T-cell (primary cell): ENCODE data around the gene PDE7B. TPM values are rescaled to one million over a fixed set of nuclear protein-coding genes. Genes with fewer than 3 reads are reported as not detected.

Experiments used
- ATAC-seq, 4 experiments: fragments of 200-7000 bp in 3 of 4; fragments of 150-1000 bp in 1 of 4; cut with Tn5 transposase; replicated peaks in 1 of 4; 1 replicate in 3 of 4; 2 replicates in 1 of 4; pipeline ENCODE4 v1.10.0; 2021; ENCODE audit warnings: moderate library complexity in 3 of 4, mild to moderate bottlenecking in 2 of 4, moderate number of reproducible peaks in 1 of 4
- CTCF ChIA-PET, 2 donors: fragments of 300-600 bp; sonication (Branson Sonifier 250); formaldehyde crosslinking; loops; one replicate each; lab custom pipeline; 2022; ENCODE audit warnings: antibody characterized with exemption in 2 of 2; lab: Charles Lee
- POLR2A ChIA-PET, 2 donors: fragments of 300-600 bp; sonication (Branson Sonifier 250); formaldehyde crosslinking; loops; one replicate each; lab custom pipeline; 2022; ENCODE audit warnings: antibody characterized with exemption in 2 of 2; lab: Charles Lee
- DNase-seq, 35 experiments: peaks; one replicate each; pipeline versions ENCODE4 v3.0.0 to v3.0.0-alpha.2; 2013 to 2023
- H3K27ac ChIP-seq: one replicate; pipeline ENCODE4 v1.5.1; 2013; ENCODE audit warnings: low read length
- H3K27me3 ChIP-seq, 2 experiments: replicated peaks in 1 of 2; 1 replicate in 1 of 2; 2 replicates in 1 of 2; pipeline versions ENCODE4 v1.6.1 to v1.7.0; 2013; ENCODE audit warnings: low read length in 1 of 2, mixed read lengths in 1 of 2; ENCODE audit not compliant: control insufficient read depth in 2 of 2, insufficient read depth in 2 of 2; ENCODE audit errors: extremely low read depth in 1 of 2
- H3K36me3 ChIP-seq, 2 donors: 1 replicate in 1 of 2; 2 replicates in 1 of 2; pipeline versions ENCODE4 v1.6.1 to v1.7.0; 2013; ENCODE audit warnings: low read length in 1 of 2; ENCODE audit not compliant: control insufficient read depth in 2 of 2, insufficient read depth in 1 of 2; ENCODE audit errors: extremely low read depth in 1 of 2
- H3K4me1 ChIP-seq, 2 experiments: 1 replicate in 1 of 2; 2 replicates in 1 of 2; pipeline versions ENCODE4 v1.6.1 to v1.7.0; 2013; ENCODE audit warnings: low read length in 2 of 2, mixed read lengths in 1 of 2; ENCODE audit not compliant: insufficient read depth in 2 of 2, control insufficient read depth in 1 of 2; ENCODE audit errors: extremely low read depth in 1 of 2
- H3K4me3 ChIP-seq, 2 donors: 1 replicate in 1 of 2; 2 replicates in 1 of 2; pipeline versions ENCODE4 v1.5.1 to v1.7.0; 2013; ENCODE audit warnings: mild to moderate bottlenecking in 2 of 2, low read length in 1 of 2, moderate library complexity in 1 of 2; ENCODE audit not compliant: control insufficient read depth in 1 of 2; ENCODE audit errors: extremely low read depth in 1 of 2
- H3K9me3 ChIP-seq: 2 replicates; pipeline ENCODE4 v1.7.0; 2013
- H3K27ac Mint-ChIP-seq, 2 donors: one replicate each; pipeline ENCODE4 v1.8.0; 2020 to 2021; ENCODE audit warnings: mild to moderate bottlenecking in 2 of 2, mixed read lengths in 2 of 2
- H3K27me3 Mint-ChIP-seq, 2 donors: one replicate each; pipeline ENCODE4 v1.8.0; 2021 to 2022; ENCODE audit warnings: mixed read lengths in 2 of 2
- H3K36me3 Mint-ChIP-seq: one replicate; pipeline ENCODE4 v1.8.0; 2021; ENCODE audit warnings: mixed read lengths
- H3K4me1 Mint-ChIP-seq, 3 donors: one replicate each; pipeline ENCODE4 v1.8.0; 2020 to 2022; ENCODE audit warnings: mixed read lengths in 3 of 3, mild to moderate bottlenecking in 1 of 3
- H3K4me3 Mint-ChIP-seq, 3 donors: one replicate each; pipeline ENCODE4 v1.8.0; 2020 to 2022; ENCODE audit warnings: mild to moderate bottlenecking in 3 of 3, mixed read lengths in 3 of 3, moderate library complexity in 3 of 3
- H3K9me3 Mint-ChIP-seq, 3 donors: one replicate each; pipeline ENCODE4 v1.8.0; 2020 to 2022; ENCODE audit warnings: mixed read lengths in 3 of 3
- WGBS: methylation state at CpG from one replicate; pipeline ENCODE4 v1.1.5; 2013; ENCODE audit warnings: missing lambda C conversion rate; ENCODE audit not compliant: insufficient coverage; 5-methylcytosine and 5-hydroxymethylcytosine counted together
- total RNA-seq, 35 experiments: library from RNA in 6 of 35; stranded (reverse) in 6 of 35; fragments of 120-200 nt in 1 of 35; gene quantifications; one replicate each; pipeline versions ENCODE4 v1.2.1 to v1.2.4 and lab custom pipeline; 2013 to 2026

The PDE7B gene
- total RNA-seq, 5 donors from 2014 or later (not counting 1 experiment from before 2014, with no cell fraction given) = 0.35 to 1.5 (median 0.69) TPM

GRCh38 chr6:136084403-136084802, 232.9 kb downstream of the PDE7B start:
- Mint-ChIP-seq H3K4me3 (no peak overlapping the region), H3K27ac (no peak overlapping the region), H3K4me1 (no peaks in the 10 kb centered on the region), H3K36me3 (no peaks in the 10 kb centered on the region), H3K9me3 (no peaks in the 10 kb centered on the region), H3K27me3 (no peaks in the 10 kb centered on the region)
- no peaks in the 10 kb centered on the region for H3K27me3 ChIP-seq
- CTCF ChIA-PET = interaction anchor here in 1 of 2 donors (0.5 kb wide), 1 partner anchor 53 kb away, joined by 3 read pairs; no protein-coding TSS in a partner anchor
- H3K36me3 ChIP-seq = no peaks in the 10 kb centered on the region
- DNase-seq (no peak), ATAC-seq (no peak)
- POLR2A ChIA-PET = no interaction called here
- WGBS = no CpG with 5 or more reads among the region's 1 CpG
- no peak overlapping the region for H3K27ac ChIP-seq
- H3K4me3 ChIP-seq = no peak overlapping the region
- H3K4me1 ChIP-seq = no peaks in the 10 kb centered on the region
- H3K9me3 ChIP-seq = no peaks in the 10 kb centered on the region

DNA sequence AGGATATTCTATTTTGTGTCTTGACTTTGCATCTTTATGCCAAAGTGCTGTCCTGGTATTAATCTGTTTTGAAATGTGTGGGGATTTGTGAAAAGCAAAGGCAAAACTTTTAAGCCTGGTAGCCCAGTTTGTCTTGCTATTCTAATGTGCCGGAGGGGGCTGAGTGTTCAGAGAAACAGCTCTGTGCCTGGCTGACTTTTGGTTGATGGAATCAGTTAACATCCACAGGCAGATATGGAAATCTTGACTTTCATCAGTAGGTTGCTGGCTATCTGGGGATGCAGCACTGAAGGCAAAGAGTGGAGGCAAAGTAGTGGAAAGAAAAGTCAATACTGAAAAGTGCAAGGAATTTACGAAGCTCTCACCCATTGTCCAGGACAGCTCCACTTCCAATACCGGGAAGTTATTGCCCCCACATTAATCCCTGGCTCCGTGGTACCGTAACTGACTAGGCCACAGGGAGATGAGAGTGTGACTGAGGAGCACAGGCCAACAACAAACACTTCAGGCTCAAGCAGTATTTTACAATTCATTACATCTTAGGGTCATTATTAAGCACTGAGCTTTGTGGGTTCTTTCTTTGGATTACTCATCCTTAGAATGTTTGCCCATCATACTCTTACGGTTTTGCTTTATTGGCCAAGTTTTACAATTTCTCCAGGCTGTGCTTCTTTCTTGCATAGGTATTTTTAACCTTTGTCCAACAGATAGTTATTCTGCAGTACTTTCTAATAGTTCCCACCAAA, 234.0 kb downstream of the PDE7B start:
- Histone ChIP-seq H3K9me3 (no peaks in the 10 kb centered on the region), H3K36me3 (no peaks in the 10 kb centered on the region), H3K4me1 (no peaks in the 10 kb centered on the region), H3K4me3 (no peak overlapping the region), H3K27me3 (no peaks in the 10 kb centered on the region), H3K27ac (no peak overlapping the region)
- ATAC-seq (no peak), DNase-seq (no peak)
- Mint-ChIP-seq H3K27me3 (no peaks in the 10 kb centered on the region), H3K4me3 (no peak overlapping the region), H3K36me3 (no peaks in the 10 kb centered on the region), H3K27ac (no peak overlapping the region), H3K4me1 (no peaks in the 10 kb centered on the region), H3K9me3 (no peaks in the 10 kb centered on the region)
- POLR2A ChIA-PET = interaction anchor here in 1 of 2 donors (0.6 kb wide), 1 partner anchor 518 kb away, joined by 6 read pairs; no protein-coding TSS in a partner anchor
- WGBS = 83% methylated on average over 2 of the region's 6 CpGs
- CTCF ChIA-PET = interaction anchor here in 1 of 2 donors (0.5 kb wide), 1 partner anchor 99 kb away, joined by 3 read pairs; no protein-coding TSS in a partner anchor

DNA sequence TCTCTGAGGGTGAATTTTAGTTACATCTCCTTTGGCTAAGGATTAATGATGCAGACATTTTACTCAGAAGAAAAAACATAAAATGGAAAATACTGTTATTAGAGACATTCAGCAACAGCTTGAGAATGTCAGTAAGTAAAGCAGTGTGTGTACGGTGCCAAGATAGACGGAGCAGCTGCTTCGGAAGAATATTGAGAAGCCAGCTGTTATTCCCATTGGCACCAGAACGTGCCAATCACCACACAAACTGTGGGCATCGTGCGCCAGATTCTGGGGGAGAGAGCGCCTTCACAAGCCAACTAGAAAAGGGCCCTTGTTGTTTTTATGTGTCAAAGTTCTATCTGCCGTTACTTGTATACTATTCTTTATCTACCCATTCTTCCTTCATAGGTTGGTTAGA, 235.2 kb downstream of the PDE7B start:
- POLR2A ChIA-PET = no interaction called here
- no peaks in the 10 kb centered on the region for H3K9me3 ChIP-seq
- H3K9me3 Mint-ChIP-seq = no peaks in the 10 kb centered on the region
- no peak overlapping the region for H3K4me3 ChIP-seq
- H3K36me3 ChIP-seq = no peaks in the 10 kb centered on the region
- no peak overlapping the region for H3K27ac ChIP-seq
- no peak for ATAC-seq
- CTCF ChIA-PET = no interaction called here
- no peak overlapping the region for H3K27ac Mint-ChIP-seq
- DNase-seq = no peak
- H3K4me1 ChIP-seq = no peaks in the 10 kb centered on the region
- 95% methylated on average over 3 of the region's 8 CpGs for WGBS
- no peaks in the 10 kb centered on the region for H3K36me3 Mint-ChIP-seq
- H3K27me3 ChIP-seq = no peaks in the 10 kb centered on the region
- no peaks in the 10 kb centered on the region for H3K27me3 Mint-ChIP-seq
- no peak overlapping the region for H3K4me3 Mint-ChIP-seq
- no peaks in the 10 kb centered on the region for H3K4me1 Mint-ChIP-seq

- no peaks in the 10 kb centered on the region for H3K36me3 ChIP-seq
- H3K36me3 Mint-ChIP-seq = no peaks in the 10 kb centered on the region
- ChIA-PET POLR2A (no interaction called here), CTCF (no interaction called here)
- ATAC-seq (no peak), DNase-seq (no peak)
- H3K27me3 Mint-ChIP-seq = no peaks in the 10 kb centered on the region
- H3K27me3 ChIP-seq = no peaks in the 10 kb centered on the region
- H3K27ac ChIP-seq = no peak overlapping the region
- peaks cover 0 to under 1% (median 0%) of the 10 kb centered on the region in 3 donors for H3K9me3 Mint-ChIP-seq
- H3K9me3 ChIP-seq = no peaks in the 10 kb centered on the region
- H3K4me3 ChIP-seq = no peak overlapping the region
- no peak overlapping the region for H3K4me3 Mint-ChIP-seq
- H3K4me1 ChIP-seq = no peaks in the 10 kb centered on the region
- H3K4me1 Mint-ChIP-seq = no peaks in the 10 kb centered on the region
- 95% methylated on average over 3 of the region's 6 CpGs for WGBS
- no peak overlapping the region for H3K27ac Mint-ChIP-seq
Measured at GRCh38 chr6:136087986-136088385, 236.5 kb downstream of the PDE7B start.

- Histone ChIP-seq H3K27me3 (no peaks in the 10 kb centered on the region), H3K9me3 (no peaks in the 10 kb centered on the region), H3K4me3 (no peak overlapping the region), H3K27ac (no peak overlapping the region), H3K36me3 (no peaks in the 10 kb centered on the region), H3K4me1 (no peaks in the 10 kb centered on the region)
- 90% methylated on average over 2 of the region's 5 CpGs for WGBS
- ChIA-PET POLR2A (no interaction called here), CTCF (no interaction called here)
- Mint-ChIP-seq H3K4me3 (no peak overlapping the region), H3K9me3 (peaks cover under 1 to 2% (median under 1%) of the 10 kb centered on the region in 3 donors), H3K27me3 (no peaks in the 10 kb centered on the region), H3K27ac (no peak overlapping the region), H3K4me1 (no peaks in the 10 kb centered on the region), H3K36me3 (no peaks in the 10 kb centered on the region)
- DNase-seq (no peak), ATAC-seq (no peak)
Measured at GRCh38 chr6:136088693-136089092, 237.2 kb downstream of the PDE7B start.

DNA sequence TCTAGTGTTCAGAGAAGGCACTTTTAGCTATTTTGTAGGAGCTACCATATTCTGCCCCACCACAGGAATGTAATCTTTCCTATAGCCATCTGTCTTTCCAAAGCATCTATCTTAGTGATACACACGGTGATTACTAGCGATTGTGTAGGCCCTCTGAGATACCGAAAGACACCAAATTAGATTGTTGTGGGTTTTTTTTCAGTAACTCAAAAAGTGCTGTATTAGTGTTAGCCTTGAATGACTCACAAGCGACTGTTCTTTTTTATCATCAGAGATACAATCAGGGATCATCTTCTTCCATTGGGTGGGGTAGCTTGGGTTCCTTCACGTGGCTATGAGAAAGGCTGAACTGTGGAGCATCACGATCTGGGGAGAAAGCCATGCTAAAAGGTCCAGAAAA, 238.4 kb downstream of the PDE7B start:
- CTCF ChIA-PET = no interaction called here
- Histone ChIP-seq H3K27me3 (no peaks in the 10 kb centered on the region), H3K4me1 (no peaks in the 10 kb centered on the region), H3K4me3 (no peak overlapping the region), H3K27ac (no peak overlapping the region), H3K36me3 (no peaks in the 10 kb centered on the region), H3K9me3 (no peaks in the 10 kb centered on the region)
- Mint-ChIP-seq H3K9me3 (peaks cover 8 to 12% (median 10%) of the 10 kb centered on the region in 3 donors), H3K4me1 (no peaks in the 10 kb centered on the region), H3K27ac (no peak overlapping the region), H3K27me3 (no peaks in the 10 kb centered on the region), H3K36me3 (no peaks in the 10 kb centered on the region), H3K4me3 (no peak overlapping the region)
- ATAC-seq = no peak
- WGBS = no CpG with 5 or more reads among the region's 6 CpGs
- no peak for DNase-seq
- POLR2A ChIA-PET = interaction anchor here in 1 of 2 donors (0.6 kb wide), 1 partner anchor 747 kb away, joined by 3 read pairs; no protein-coding TSS in a partner anchor
